Stimulated activated CD4-positive, alpha-beta T cell treated with anti-CD3 and anti-CD28 coated beads, Interleukin-12 subunit alpha, Interleukin-12 subunit beta, amount 100 ng/mL, for 4 hours (primary cell): ENCODE results near the gene AIPL1.

Source experiments
- DNase-seq: peaks from one replicate; pipeline ENCODE4 v3.0.0-alpha.2; 2020

Gene AIPL1

DNA sequence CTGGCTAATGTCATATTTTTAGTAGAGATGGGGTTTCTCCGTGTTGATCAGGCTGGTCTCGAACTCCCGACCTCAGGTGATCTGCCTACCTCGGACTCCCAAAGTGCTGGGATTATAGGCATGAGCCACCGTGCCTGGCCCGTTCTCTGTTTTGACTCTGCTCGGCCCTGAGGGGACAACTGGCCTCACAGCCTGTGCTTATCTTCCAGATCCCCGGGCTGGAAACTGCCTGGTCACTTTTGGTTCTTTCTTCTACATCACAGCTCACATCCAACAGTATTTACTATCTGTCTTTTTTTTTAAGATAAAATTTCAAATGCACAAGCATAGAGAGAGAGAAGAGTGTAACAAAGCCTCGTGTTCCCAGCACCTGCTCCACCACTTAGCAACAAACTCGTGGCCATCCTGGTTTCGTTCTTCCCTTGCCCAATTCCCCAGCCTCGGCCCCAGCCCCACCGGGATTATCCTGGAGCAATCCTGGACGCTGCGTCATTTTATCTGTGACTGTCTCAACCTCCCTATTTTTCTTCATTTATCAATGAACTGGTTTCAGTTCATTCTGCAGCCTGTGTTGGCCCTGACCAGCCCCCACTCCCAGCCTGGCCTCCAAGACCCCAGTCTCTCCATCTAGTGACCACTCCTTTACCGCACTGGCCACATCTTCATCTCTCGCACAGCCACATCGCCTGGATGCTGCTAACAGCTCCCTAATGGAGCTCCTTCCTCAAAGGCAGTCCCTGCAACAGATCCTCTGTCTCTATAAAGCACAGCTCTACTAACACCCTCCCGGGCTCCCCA is 30.5 kb upstream of the AIPL1 start:
- no peak for DNase-seq

- no peak for DNase-seq
Observed at GRCh38 chr17:6464446-6465041, 29.6 kb upstream of the AIPL1 start.

DNA sequence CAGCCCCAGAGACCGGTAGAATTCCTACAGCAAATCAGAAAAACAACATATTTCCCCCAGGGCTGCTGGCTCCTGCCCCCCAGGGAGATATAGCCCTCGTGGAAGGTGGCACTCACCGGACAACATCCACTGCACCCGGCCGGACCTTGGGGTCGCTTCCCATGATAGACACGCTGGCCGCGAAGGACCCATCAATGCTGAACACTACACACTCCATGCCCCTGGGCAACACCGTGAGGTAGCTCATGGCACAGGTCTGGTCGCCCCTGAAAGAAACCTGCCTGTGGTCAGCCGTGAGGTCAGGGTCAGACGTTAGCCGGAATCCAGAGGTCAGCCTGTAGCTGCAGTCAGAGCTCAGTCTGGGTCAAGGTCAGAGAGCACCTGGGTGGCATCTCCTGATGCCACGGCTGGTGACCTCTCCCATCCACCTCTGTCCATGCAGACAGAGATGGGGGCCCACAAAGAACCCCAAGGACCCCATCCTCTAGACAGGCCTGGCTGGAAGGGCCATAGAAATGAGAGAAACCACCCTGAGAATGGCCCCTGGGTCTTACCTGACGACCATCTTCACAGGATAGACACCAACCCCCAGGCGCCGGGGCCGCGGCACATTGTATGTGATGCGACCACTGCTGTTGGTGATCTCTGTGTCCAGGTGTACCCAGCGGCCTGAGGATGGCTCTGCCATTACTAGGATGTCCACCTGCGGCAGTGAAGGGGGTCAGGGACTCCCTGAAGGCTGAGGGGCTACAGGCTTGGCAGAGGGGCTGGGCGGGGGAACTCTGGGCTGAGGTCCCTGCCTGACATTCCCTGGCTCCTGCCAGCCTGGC is 28.9 kb upstream of the AIPL1 start:
- no peak for DNase-seq

DNA sequence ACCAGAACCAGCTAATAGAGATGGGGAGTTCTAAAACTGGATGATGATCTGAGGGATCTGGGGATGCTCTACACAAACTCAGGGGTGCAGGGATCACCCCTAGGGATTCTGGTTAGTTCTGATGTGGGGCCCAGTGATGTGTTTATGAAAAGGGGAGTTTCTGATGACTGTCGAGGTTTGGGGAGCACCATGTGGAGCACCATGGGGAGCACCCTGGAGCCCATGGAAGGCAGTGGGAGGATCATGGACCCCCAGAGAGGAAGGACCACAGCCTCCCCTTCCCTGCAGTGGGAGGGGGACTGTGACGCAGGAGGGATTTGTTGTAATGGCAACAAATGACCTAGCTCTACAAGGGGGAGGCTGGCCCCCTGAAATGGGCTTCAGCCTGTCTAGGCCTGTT is 27.8 kb upstream of the AIPL1 start:
- no peak for DNase-seq

GRCh38 chr17:6461792-6462524 is 27.0 kb upstream of the AIPL1 start:
- no peak for DNase-seq

- DNase-seq = no peak
Observed at GRCh38 chr17:6461246-6461645, 26.3 kb upstream of the AIPL1 start.

DNA sequence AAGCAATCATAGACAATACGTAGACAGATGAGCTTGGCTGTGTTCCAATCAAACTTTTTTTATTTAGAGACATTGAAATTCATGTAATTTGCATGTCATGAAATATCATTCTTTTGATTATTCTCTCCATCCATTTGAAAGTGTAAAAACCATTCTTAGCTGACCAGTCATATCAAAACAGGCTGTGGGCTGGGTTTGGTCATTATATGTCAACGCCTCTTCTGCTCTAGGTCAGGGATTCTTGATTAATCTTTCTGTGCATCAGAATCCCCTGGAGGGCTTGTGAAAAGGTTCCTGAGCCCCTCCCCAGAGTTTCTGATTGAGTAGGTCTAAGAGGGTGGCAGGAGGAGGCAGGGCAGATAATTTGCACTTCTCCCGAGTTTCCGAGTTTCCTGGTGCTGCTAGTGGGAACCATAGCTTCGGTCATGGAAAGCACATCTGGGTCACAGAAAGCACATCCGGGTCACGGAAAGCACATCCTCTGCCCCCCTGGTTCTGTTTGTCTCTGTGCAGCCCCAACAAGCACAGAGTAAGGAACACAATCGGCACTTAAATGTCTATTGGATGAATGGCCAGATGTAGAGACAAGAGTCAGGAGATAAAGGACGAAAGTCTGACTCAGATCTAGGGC is 25.7 kb upstream of the AIPL1 start:
- no peak for DNase-seq

DNA sequence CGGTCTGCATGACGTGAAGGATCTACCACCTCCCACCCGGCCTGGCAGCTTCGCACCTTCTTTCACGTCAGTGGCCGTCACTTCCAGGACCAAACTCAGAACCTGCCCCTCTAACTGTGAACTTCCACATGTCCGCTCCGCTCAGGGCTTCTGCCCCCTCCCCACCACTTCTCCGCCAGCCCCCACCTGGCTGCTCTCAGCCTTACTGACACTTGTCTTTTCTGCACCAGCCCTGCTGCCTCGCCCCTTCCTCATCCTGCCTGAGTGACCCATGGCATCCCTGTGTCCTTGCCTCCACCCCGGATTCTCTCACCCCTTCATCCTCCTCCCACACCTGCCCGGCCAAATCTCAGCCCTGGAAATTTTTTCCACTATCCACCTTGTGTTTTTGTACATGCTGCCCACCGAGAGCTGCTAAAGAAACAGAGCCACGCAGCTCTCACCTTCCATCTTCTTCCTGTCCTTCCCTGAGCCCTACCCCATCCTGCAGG is 23.6 kb upstream of the AIPL1 start:
- DNase-seq = no peak

DNA sequence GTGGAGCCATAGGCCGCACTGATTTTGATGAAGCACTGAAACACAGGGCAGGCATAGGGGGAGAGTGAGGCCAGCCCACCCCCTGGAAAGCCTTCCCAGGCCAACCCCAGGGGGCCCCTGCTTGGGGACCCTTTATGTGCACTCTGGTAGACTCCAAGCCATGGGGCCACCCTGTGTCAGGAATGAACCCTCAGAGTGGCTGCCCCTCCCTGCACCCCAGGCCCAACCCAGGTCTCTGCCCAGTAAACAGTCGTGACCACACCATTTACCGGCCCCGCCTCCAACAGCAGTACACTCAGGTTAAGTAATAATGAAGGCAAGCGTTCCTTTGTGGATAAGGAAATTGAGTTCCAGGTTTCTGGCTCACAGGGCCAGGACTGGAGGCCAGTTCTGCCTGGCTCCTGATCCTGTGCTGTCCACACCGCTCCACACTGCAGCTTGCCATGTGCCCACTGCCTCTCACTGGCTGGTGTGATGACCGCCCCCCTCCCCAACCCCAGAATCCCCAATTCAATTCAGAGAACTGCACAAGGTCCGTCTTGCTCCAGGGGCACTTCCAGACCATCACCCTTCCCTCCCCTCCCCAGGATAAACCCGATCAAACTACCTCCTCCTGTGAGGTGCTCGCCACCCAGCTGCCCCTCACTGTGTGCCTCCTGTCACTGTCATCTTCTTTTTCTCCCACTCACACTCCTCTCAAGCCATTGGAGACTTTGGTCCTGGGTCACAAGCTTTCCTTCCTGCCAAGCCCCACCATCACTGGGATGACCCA is 23.0 kb upstream of the AIPL1 start:
- no peak for DNase-seq

- no peak for DNase-seq
Observed at GRCh38 chr17:6456914-6457687, 22.2 kb upstream of the AIPL1 start.

DNA sequence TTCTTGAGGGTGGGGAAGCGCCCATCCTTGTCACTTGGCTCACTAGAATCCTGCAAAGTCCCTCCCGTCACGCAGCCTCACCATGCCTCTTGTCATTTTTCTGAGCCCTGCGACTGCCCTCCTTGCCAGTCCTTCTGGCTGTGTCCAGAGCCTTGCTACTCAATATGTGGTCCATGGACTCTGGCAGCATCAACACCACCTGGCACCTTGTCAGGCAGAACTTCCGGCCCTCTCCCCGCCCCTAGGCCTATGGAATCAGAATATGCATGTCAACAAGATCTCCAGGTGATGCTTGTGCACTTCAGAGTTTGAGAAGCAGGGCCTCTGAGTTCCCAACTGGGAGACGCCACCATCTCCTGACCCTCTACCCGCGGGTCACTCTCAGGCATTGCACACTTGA is 21.4 kb upstream of the AIPL1 start:
- DNase-seq = no peak

GRCh38 chr17:6455321-6455705 is 20.4 kb upstream of the AIPL1 start:
- DNase-seq = peak; percentile 41

DNA sequence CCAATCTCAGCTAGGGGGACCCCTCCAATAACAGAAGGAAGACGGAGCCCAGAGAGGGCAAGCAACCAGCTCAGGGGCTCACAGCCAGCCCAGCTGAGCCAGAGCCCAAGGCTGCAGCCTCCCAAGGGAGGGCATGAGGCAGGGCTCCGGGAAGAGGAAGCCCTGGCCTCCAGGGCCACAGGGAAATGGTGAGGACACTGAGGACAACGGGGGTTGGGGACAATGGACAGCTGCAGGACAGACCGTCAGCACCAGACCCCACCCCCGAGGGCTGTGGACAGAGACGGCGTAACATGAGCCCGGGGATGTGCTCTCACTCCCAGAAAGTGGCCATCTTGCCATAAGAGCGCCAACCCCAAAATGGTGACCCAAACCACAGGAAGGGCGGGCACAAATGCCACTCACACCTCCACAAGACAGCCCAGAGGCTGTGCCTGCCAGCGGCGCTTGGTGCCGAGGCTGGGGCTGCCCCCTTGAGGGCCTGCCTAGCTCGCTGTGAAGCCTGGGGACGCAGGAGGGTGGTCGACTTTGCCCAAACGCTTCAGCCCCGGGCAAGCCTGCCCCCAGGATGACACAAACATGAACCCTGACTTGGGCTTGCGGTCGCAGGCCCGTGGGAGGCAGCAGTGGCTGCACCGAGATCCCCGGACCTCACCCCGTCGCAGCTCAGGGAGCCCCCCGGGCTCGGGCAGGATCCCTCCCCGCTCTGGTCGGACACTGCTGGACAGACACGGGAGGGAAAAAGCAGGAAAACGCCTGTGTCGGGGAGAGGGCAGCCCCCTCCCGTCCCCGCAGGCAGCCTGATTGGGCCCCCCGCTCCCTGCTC is 19.8 kb upstream of the AIPL1 start:
- DNase-seq = no peak

DNA sequence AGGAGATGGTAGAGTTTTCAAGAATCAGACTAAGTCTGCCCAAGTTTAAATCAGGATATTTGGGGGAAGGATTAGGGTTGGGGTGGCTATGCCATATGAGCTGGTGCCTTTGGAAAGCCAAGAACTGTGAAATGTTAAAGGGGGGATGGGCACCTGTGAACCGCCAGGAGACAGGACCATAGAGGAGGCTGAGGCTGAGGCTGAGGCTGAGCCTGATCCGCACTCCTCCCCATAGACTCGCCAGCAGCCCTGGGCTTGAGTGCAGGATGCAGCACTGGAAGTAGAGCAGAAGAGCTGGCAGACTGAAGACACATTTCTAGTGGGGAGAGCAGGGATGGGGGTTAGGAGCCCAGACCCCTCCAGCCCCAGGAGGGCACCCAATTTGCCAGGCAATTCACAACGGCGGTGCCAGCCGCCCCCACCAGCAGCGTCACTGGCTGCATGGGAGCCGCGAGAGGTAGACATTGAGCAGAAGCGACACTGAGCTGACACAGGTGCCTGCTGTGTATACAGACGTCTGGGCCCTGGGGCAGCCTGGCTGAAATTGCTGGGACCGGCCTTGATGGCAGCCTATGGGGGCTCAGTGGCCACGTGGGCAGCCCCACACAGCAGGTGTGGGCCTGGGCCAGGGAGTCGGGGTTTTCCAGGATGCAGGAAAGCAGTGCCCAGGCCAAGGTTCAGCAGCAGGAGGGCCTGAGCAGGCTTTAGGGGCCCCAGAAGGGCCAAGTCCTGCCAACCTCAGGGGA is 18.5 kb upstream of the AIPL1 start:
- DNase-seq = no peak

- DNase-seq = no peak
Observed at GRCh38 chr17:6452471-6453266, 17.7 kb upstream of the AIPL1 start.

- no peak for DNase-seq
Observed at GRCh38 chr17:6450926-6451832, 16.3 kb upstream of the AIPL1 start.

DNA sequence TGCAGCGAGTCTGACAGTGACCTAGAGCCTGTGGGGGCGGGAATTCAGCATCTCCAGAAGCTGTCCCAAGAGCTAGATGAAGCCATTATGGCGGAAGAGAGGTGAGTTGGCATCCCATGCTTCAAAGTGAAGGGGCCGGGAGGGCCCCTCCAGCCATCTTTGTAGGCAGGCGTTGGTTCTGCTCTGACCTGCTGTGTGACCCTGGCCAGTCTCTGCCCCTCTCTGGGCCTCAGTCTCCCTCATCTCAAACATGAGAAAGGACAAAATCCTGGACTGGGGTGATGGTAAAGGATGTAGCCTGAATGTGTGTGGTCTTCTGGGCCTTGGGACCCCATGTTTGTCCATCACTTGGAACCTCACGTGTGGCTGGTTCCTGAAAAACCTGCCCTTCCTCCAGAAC is 14.4 kb upstream of the AIPL1 start:
- no peak for DNase-seq
